TTC549 (cell line): ENCODE measurements around the gene FKBP1A.
"Not testable (repeated sequence)": the region's sequence is repeated elsewhere in the genome, so short reads cannot be mapped to it uniquely, and the experiment has no call there.

Source experiments
- FAIRE-seq: peaks from 2 replicates; lab custom pipeline; 2012; peaks lifted over from hg19 to GRCh38; lab: Jason Lieb, UNC

The FKBP1A gene

GRCh38 chr20:1415667-1416468 lies 23.0 kb upstream of the FKBP1A start:
- no peak for FAIRE-seq

GRCh38 chr20:1414982-1415381 lies 22.1 kb upstream of the FKBP1A start:
- FAIRE-seq: no peak

DNA sequence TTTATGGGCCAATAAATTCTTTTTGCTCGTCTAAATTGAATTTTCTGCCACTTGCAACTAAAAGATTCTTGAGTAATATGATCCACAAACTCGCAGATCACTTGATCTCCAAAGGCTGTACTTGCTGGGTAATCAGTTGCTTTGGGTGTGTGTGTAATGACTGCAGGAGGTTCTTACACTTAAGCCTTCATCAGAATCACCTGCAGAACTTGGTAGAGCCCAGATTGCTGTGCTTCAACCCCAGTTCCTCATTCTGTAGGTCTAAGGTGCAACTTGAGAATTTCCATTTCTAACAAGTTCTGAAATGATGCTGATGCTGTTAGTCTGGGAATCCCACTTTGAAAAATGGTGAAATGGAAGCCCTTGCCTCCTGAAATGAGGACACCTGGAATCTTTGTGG lies 12.9 kb upstream of the FKBP1A start:
- no peak for FAIRE-seq

- no peak for FAIRE-seq
Measured at GRCh38 chr20:1403624-1404023, 10.8 kb upstream of the FKBP1A start.

DNA sequence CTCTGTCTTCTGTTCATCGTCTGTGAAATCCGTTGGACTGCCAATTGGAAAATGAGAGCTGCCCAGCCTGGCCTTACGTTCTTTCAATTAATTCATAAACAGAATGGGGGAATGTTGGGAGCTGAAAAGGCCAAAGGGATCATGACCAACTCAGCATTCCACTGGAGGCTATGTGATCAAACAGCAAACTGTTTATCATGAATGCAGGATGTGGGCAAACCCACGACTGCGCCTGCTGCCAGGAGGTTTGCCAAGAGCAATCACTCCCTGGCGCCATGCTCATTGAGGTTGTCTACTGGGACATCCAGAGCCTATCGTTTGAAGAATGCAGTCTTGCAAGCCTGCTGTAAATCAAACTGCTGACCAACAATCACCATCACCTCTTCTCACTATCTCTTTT lies 9.3 kb upstream of the FKBP1A start:
- no peak for FAIRE-seq

GRCh38 chr20:1401451-1401907 lies 8.6 kb upstream of the FKBP1A start:
- no peak for FAIRE-seq

DNA sequence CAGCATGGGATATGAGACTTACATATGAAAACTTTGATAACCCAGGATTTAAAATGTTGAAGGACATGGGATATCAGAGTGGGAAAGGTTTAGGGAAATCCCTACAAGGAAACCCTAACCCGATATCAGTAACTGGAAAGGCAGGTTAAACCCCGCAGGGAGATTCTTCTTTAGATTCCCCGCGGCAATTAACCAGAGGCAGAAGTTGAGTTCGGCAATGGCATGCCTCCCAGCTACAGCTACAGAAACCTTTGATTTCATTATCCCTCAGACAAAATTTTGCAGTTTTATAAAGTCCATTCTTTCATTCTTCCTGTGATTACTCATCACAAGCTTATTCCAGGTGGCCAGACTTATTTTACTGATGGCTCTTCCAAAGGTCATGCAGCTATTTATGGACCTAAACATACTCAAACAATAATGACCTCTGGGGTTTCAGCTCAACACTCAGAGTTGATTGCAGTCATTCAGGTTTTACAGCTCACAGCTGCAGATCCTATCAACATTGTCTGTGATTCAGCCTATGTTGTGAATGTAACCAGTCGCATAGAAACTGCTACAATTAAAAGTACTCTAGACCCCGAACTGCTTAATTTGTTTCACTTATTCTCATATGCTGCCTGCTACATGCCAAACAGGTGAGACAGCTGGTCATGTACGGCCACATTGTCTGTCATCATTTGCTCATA lies 7.0 kb upstream of the FKBP1A start:
- not testable (repeated sequence) for FAIRE-seq

DNA sequence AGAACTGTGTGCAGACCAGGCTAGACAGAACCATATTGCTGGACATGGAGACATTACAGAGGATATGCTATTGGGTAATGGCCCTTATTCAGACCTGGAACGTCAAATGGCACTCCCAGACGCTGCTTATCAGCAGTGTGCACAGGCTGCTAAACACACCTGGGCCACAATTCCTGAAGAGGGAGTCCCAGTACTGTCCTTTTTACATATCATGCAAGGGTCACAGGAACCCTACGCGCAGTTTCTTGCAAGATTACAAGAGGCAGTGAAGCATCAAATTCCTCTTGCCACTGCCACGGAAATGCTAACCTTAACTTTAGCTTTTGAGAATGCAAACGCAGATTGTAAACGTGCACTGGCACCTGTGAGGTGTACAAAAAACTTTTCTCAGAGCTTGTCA lies 5.3 kb upstream of the FKBP1A start:
- FAIRE-seq: not testable (repeated sequence)

- FAIRE-seq: no peak
Measured at GRCh38 chr20:1397710-1398109, 4.9 kb upstream of the FKBP1A start.

GRCh38 chr20:1396702-1397101 lies 3.8 kb upstream of the FKBP1A start:
- FAIRE-seq: no peak

DNA sequence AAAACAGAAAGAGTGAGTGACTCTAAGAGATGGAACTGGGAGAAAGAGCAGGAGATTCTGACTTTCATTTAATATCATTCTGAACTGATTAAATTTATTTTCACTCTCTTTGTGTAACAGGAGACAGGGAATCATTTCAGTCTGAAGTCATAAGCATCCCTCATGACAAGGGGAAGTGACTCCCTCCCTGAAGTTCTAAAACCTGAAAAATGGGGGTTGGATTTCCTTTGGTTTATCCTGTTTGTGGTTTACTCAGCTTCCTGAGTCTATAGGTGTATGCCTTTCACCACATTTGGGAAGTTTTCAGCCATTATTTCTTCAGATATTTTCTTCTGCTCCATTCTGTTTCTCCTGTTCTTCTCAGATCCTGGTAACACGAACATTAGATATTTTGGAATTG lies 3.4 kb upstream of the FKBP1A start:
- no peak for FAIRE-seq

DNA sequence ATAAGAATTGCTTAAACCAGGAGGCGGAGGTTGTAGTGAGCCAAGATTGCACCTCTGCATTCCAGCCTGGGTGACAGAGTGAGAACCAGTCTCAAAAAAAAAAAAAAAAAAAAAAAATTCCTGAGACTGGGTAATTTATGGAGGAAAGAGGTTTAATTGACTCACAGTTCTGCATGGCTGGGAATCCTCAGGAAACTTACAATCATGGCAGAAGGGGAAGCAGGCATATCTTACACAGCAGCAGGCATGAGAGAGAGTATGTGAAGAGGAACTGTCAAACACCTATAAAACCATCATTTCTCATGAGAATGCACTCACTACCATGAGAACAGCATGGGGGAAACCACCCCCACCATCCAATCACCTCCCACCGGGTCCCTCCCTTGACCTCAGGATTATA lies 1.8 kb upstream of the FKBP1A start:
- FAIRE-seq: no peak

DNA sequence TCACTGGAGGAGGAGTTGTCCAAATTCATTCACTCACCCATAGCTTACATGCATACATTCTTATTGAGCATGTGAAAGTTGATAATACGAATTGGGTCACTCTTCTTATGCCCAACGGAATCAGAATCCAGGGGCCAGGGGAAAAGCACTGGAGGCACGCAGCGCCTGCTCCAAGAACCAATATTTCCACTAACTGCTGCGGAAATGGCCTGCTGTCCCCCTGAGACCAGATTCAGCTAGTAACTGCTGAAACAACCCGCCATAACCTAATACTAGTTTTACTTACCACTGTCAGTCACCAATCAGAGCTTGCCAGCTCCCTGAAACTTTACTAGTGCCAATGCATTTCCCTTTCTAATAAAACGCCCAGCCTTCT lies 641 bp upstream of the FKBP1A start:
- no peak for FAIRE-seq

- no peak for FAIRE-seq
Measured at GRCh38 chr20:1392443-1392692, 486 bp downstream of the FKBP1A start.

- no peak for FAIRE-seq
Measured at GRCh38 chr20:1391640-1392442, 1.0 kb downstream of the FKBP1A start.

- no peak for FAIRE-seq
Measured at GRCh38 chr20:1390581-1391403, 2.1 kb downstream of the FKBP1A start.

- no peak for FAIRE-seq
Measured at GRCh38 chr20:1389703-1390580, 2.9 kb downstream of the FKBP1A start.

GRCh38 chr20:1388741-1389483 lies 3.9 kb downstream of the FKBP1A start:
- no peak for FAIRE-seq

DNA sequence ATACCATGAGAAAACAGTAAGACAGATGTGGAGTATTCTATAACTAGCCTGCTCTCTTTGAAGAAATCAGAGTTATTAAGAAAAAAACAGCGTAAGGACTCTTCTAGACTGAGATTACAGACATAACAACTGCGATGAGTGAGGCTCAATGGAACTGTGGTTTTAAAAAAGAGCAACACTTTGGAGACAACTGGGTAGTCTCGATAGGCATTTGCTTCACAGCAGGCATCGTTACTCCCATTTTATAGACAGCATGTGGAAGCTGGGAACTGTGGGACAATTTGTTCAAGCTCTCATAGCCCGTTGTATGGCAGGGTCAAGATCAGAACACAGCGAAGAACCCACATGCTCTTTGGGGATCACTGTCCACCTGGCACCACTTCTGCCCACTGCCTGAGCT lies 4.6 kb downstream of the FKBP1A start:
- no peak for FAIRE-seq

DNA sequence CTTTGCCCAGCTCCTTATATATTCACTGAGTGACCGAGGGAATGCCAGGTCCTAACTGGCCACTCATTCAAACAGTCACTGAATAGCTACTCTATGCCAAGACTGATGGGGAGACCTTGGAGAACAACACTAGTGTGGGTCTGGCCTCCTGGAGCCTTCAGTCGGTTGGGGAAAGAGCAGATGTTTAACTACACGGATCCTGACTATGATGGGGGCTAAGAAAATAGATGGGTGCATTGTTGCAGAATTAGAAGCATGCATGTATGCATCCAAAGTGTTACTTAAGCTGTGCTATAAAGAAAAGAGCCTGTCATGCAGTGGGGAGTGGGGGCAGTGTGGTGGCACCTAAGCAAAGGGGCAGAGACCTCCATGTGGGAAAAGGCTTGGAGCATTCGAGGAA lies 6.5 kb downstream of the FKBP1A start:
- FAIRE-seq: no peak
